K562 (cell line): Measurements from ENCODE around the gene CISD3. TPM values are rescaled to one million over a fixed set of nuclear protein-coding genes. Genes with fewer than 3 reads are reported as not detected.

Experiments
- ATF7 ChIP-seq: fragments of 450-650 bp; IDR thresholded peaks from 2 replicates; pipeline ENCODE4 v1.7.1; 2014; ENCODE audit warnings: mild to moderate bottlenecking, moderate library complexity
- CBX1 ChIP-seq: sonication (generic); IDR thresholded peaks from 2 replicates; pipeline ENCODE4 v1.6.1; 2016; ENCODE audit warnings: antibody characterized with exemption, low read depth, mild to moderate bottlenecking
- IFI16 ChIP-seq: fragments of 250-450 bp; sonication (Bioruptor Pico); IDR thresholded peaks from 2 replicates; pipeline ENCODE4 v2.1.2; 2022; ENCODE audit warnings: mild to moderate bottlenecking, inconsistent platforms
- ILF3 ChIP-seq: fragments of 450-650 bp; IDR thresholded peaks from 2 replicates; pipeline ENCODE4 v1.6.1; 2018; ENCODE audit warnings: antibody characterized with exemption, mild to moderate bottlenecking, moderate library complexity, borderline replicate concordance
- JUNB ChIP-seq: fragments of 450-650 bp; formaldehyde crosslinking; conservative IDR thresholded peaks from 2 replicates; pipeline ENCODE4 v1.4.0; 2020; ENCODE audit warnings: mild to moderate bottlenecking
- NFIC ChIP-seq: fragments of 450-650 bp; IDR thresholded peaks from 2 replicates; pipeline ENCODE4 v1.6.1; 2017; ENCODE audit warnings: mild to moderate bottlenecking, inconsistent platforms
- POLR2H ChIP-seq: IDR thresholded peaks from 2 replicates; pipeline ENCODE4 v1.6.1; 2016; ENCODE audit warnings: missing genetic modification characterization, low read depth, mild to moderate bottlenecking, control low read depth, missing compliant biosample characterization, moderate library complexity
- SIN3A ChIP-seq, 2 experiments: fragments of 150-350 bp in 1 of 2; IDR thresholded peaks; 2 replicates each; pipeline ENCODE4 v1.6.1; 2011 to 2016; ENCODE audit warnings: borderline replicate concordance in 2 of 2, low read depth in 2 of 2, low read length in 2 of 2, mild to moderate bottlenecking in 2 of 2, moderate library complexity in 2 of 2; ENCODE audit not compliant: control insufficient read depth in 1 of 2
- SPI1 ChIP-seq: IDR thresholded peaks from 2 replicates; pipeline ENCODE4 v1.6.1; 2011; ENCODE audit warnings: low read depth, low read length, control low read depth, borderline replicate concordance
- TAF7 ChIP-seq: fragments of 450-650 bp; IDR thresholded peaks from 2 replicates; pipeline ENCODE4 v1.6.1; 2016; ENCODE audit warnings: missing genetic modification characterization, missing compliant biosample characterization
- YBX1 ChIP-seq: fragments of 450-650 bp; IDR thresholded peaks from 2 replicates; pipeline ENCODE4 v1.7.1; 2016; ENCODE audit warnings: mild to moderate bottlenecking
- ZKSCAN8 ChIP-seq: fragments of 200-800 bp; sonication (Bioruptor generic); IDR thresholded peaks from 2 replicates; pipeline ENCODE4 v1.6.1; 2016; ENCODE audit warnings: missing genetic modification characterization, missing compliant biosample characterization
- ZNF696 ChIP-seq: fragments of 250-450 bp; sonication (Bioruptor Pico); conservative IDR thresholded peaks from 2 replicates; pipeline ENCODE4 v1.4.0; 2020; ENCODE audit warnings: mild to moderate bottlenecking, moderate library complexity
- polyA plus RNA-seq, 8 experiments: library from polyadenylated mRNA; depleted of rRNA in 4 of 8; stranded (reverse) in 5 of 8; unstranded in 3 of 8; fragments of >200 nt; fragmentation: Nextera tagmentation in 2 of 8; fragmentation: Illumina TruSeq in 1 of 8; extraction: Ambion mirVana in 2 of 8; extraction: Trizol in 1 of 8; gene quantifications; 2 replicates each; pipeline versions ENCODE4 v1.2.1 to v1.2.3, GENCODE V29; 2011 to 2014; ENCODE audit warnings: inconsistent platforms in 1 of 8, missing spikeins in 1 of 8
- total RNA-seq, 7 experiments: library from RNA; depleted of rRNA in 6 of 7; stranded (reverse); fragments of >200 nt in 6 of 7; fragmentation: Illumina TruSeq in 2 of 7; extraction: Trizol in 2 of 7; gene quantifications; 2 replicates each; pipeline versions ENCODE4 v1.2.1 to v1.2.3, GENCODE V29; 2011 to 2021; ENCODE audit warnings: low replicate concordance in 1 of 7
- TF ChIP-seq, protein P1 (sequence below): fragments of 450-650 bp; conservative IDR thresholded peaks from 2 replicates; pipeline ENCODE4 v1.6.1; 2016; ENCODE audit warnings: missing genetic modification characterization, low read depth, mild to moderate bottlenecking, control low read depth, missing compliant biosample characterization
- TF ChIP-seq, protein P2 (sequence below): conservative IDR thresholded peaks from 2 replicates; pipeline ENCODE4 v1.6.1; 2011; ENCODE audit warnings: low read depth, mild to moderate bottlenecking, low read length; ENCODE audit not compliant: control insufficient read depth
- TF ChIP-seq, protein P3 (sequence below), 2 experiments: IDR thresholded peaks; 2 replicates each; pipeline ENCODE4 v1.6.1; 2011; ENCODE audit warnings: borderline replicate concordance in 1 of 2, control low read depth in 1 of 2, low read depth in 1 of 2, low read length in 1 of 2, mild to moderate bottlenecking in 1 of 2, mixed read lengths in 1 of 2, moderate library complexity in 1 of 2; ENCODE audit not compliant: insufficient read depth in 1 of 2, insufficient read length in 1 of 2, poor library complexity in 1 of 2, severe bottlenecking in 1 of 2; ENCODE audit errors: extremely low read depth in 1 of 2
- TF ChIP-seq, protein P4 (sequence below): fragments of 250-450 bp; sonication (Bioruptor Pico); IDR thresholded peaks from 2 replicates; pipeline ENCODE4 v1.5.0; 2021; ENCODE audit warnings: mild to moderate bottlenecking, moderate library complexity
- TF ChIP-seq, protein P5 (sequence below): sonication (generic); IDR thresholded peaks from 2 replicates; pipeline ENCODE4 v1.6.1; 2016

Gene CISD3
- total and polyA plus RNA-seq, 9 of the 15 experiments (the other 6 are each of a cell fraction or from before 2014, with no cell fraction given): 5.0 to 60.7 (median 15.7) TPM

DNA sequence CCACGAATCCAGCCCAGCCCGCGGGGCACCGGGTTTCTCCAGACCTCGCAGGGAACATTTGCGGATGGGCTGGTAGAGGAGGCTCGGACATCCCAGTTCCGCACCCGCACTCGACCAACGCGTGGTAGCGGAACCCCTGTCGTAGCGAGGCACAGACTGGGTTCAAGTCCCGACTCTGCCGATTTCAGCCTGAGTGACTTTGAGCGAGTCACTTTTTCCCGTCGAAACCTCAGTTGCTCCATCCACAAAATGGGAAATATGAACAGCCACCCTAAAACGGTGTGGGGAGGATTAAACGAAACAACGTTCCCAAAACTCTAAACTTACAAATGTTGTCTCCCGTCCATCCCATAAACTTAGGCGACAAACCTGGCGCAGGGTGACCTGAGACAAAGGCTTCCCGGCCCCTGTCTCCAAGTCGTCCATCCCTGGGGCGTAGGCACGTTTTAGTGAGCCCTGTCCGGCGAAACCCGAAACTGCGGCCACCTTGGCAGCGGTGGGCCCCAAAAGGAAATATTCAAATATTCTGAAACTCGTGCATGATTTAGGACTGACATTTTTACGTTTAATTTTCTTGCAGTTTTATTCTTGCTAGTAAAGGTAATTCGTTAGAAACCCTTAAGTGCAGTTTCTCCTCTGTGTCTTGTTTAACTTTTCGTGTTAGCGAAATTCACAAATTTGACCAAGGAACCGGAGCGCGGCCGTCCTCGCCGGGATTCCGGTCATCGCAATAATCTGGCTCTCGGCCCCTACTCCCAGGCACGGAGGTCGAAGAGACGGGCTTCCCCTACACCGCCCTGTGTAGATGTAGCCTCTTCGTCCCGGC, 27.0 kb upstream of the CISD3 start (continued):
- TF ChIP-seq, protein P1, sequence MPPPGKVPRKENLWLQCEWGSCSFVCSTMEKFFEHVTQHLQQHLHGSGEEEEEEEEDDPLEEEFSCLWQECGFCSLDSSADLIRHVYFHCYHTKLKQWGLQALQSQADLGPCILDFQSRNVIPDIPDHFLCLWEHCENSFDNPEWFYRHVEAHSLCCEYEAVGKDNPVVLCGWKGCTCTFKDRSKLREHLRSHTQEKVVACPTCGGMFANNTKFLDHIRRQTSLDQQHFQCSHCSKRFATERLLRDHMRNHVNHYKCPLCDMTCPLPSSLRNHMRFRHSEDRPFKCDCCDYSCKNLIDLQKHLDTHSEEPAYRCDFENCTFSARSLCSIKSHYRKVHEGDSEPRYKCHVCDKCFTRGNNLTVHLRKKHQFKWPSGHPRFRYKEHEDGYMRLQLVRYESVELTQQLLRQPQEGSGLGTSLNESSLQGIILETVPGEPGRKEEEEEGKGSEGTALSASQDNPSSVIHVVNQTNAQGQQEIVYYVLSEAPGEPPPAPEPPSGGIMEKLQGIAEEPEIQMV: no peak
- TF ChIP-seq CBX1: peak; percentile 60; the same call in 1 of the 2 replicates
- TF ChIP-seq, protein P2, sequence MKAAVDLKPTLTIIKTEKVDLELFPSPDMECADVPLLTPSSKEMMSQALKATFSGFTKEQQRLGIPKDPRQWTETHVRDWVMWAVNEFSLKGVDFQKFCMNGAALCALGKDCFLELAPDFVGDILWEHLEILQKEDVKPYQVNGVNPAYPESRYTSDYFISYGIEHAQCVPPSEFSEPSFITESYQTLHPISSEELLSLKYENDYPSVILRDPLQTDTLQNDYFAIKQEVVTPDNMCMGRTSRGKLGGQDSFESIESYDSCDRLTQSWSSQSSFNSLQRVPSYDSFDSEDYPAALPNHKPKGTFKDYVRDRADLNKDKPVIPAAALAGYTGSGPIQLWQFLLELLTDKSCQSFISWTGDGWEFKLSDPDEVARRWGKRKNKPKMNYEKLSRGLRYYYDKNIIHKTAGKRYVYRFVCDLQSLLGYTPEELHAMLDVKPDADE: no peak
- no peak for TF ChIP-seq IFI16 (CRISPR knock-in tag)
- TF ChIP-seq TAF7 (tag): no peak
- no peak for TF ChIP-seq ATF7
- TF ChIP-seq JUNB: no peak
- TF ChIP-seq, protein P3, sequence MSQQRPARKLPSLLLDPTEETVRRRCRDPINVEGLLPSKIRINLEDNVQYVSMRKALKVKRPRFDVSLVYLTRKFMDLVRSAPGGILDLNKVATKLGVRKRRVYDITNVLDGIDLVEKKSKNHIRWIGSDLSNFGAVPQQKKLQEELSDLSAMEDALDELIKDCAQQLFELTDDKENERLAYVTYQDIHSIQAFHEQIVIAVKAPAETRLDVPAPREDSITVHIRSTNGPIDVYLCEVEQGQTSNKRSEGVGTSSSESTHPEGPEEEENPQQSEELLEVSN (IDR thresholded peaks at IDR 0.05; ENCODE audit: borderline replicate concordance in 1 of 2, extremely low read depth in 1 of 2, insufficient read depth in 1 of 2, insufficient read length in 1 of 2, low read depth in 1 of 2, low read length in 1 of 2, poor library complexity in 1 of 2, severe bottlenecking in 1 of 2): no peak
- TF ChIP-seq SPI1: 0 out of 2 replicates have a peak, but pooled peaks have one; percentile 29
- TF ChIP-seq, protein P4, sequence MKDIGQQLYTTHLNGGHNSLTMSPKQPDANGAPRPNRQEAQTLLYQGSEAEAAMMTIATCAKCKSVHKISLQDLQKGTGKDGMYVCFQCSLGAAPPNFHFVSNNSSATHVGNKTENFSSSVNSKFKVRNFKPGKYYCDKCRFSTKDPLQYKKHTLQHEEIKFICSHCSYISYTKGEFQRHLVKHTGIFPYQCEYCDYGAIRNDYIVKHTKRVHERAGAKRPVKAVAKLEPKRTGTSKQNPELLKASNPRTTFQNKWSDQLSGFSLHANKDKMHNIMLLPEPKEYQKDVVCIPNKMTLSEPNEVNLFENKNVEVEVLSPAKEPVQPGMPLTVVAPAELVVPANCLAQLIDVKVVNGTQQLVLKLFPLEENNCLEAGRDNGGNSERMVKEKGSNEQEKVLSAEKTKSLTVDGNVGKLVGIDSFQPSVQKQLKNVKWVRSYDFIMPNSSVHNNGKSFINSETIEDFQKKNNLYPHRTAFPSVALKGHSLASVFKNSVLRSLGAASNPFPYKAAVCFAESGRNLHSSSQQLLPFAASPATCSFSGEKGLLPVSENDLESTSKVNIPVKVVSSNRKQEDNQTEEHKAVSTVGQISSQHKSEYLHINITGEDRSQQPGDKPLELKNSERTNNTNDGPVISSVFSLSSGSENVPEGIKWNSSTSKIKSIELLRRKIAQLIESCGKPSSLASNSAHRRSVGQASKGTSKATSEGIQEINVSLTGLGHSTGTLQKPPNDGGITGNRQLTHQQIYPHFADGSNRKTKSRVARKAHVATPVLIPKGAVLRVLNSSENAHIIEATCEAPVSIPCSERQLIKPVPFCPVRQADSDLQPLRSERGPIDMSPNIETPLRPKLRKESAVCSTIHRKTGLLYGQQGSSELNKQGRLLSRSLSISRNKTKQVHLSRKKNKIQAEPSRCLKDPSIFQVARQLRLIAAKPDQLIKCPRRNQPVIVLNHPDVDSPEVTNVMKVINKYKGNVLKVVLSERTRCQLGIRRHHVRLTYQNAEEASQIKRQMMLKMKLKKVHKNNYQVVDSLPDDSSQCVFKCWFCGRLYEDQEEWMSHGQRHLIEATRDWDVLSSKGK (CRISPR knock-in tag): no peak
- TF ChIP-seq SIN3A (IDR thresholded peaks at IDR 0.05; ENCODE audit: borderline replicate concordance in 2 of 2, control insufficient read depth in 1 of 2, low read depth in 2 of 2, low read length in 2 of 2): no peak; a peak in 1 of 4 replicates
- no peak for TF ChIP-seq ILF3
- TF ChIP-seq ZNF696 (CRISPR knock-in tag): no peak
- no peak for TF ChIP-seq POLR2H
- TF ChIP-seq ZKSCAN8 (CRISPR knock-in tag): no peak
- TF ChIP-seq NFIC: no peak; the same call in 1 of the 2 replicates
- TF ChIP-seq, protein P5, sequence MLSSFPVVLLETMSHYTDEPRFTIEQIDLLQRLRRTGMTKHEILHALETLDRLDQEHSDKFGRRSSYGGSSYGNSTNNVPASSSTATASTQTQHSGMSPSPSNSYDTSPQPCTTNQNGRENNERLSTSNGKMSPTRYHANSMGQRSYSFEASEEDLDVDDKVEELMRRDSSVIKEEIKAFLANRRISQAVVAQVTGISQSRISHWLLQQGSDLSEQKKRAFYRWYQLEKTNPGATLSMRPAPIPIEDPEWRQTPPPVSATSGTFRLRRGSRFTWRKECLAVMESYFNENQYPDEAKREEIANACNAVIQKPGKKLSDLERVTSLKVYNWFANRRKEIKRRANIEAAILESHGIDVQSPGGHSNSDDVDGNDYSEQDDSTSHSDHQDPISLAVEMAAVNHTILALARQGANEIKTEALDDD: no peak
- no peak for TF ChIP-seq YBX1
